Measurements from ENCODE around the gene SCN1A. TPM values are rescaled to one million over a fixed set of nuclear protein-coding genes. Genes with fewer than 3 reads are reported as not detected.

Gene SCN1A
- total RNA-seq, 1 experiment from 2014 or later, result not detected

DNA sequence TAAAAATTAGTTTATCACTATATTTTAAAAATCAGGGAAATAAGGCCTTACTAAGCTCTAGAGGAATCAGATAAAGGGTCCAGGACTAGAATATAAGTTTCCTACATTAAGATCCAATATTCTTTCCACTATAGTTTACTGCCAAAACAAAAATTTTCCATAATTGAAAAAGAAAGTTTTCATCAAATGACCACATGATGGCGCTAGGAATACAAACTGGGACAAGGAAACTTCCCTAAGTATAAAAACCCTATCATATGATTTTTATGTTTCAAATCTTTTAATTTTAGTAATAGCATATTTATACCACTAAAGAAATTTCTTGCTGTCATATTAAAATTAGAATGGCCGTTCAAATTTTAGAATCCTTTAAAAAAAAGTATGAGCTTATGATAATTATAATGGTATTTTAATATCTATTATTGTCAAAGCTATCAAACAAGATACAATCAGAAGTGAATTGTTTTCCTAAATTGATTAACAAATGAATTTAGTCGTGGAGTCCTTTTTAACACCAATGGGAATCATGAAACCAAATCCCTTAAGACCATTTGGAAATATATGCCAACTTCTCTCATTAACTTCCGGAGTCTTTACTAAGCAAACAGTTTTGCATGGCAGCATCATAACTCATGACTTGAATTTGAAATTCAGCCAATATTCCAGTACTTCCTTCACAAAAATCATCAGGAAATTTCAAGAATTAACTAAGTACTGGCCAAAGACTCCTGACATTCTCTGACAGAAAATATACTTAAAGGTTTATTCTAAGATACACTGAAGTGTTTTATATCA lies 70.3 kb downstream of the SCN1A start:
- H3K9me3 ChIP-seq (ENCODE audit: control insufficient read depth, insufficient read depth, low read depth, low read length), result no peaks in the 10 kb centered on the region
- H3K27me3 ChIP-seq (ENCODE audit: control insufficient read depth, insufficient read depth, low read length), result no peaks in the 10 kb centered on the region
- CTCF ChIA-PET, result interaction anchor here (0.6 kb wide), 3 partner anchors 69 to 544 kb away, joined by 3 read pairs; no protein-coding TSS in a partner anchor
- intact Hi-C loops (cut with micrococcal nuclease; ENCODE audit: unreplicated experiment), result loop anchor here (1.0 kb wide), 1 partner anchor 71 kb away; the partner anchor contains the start of gene SCN1A
- ATAC-seq (no peak), DNase-seq (ENCODE audit: low read depth, low spot score) (no peak)
- H3K36me3 ChIP-seq (ENCODE audit: control insufficient read depth, insufficient read depth, low read length), result no peaks in the 10 kb centered on the region
- BruUV-seq (replicated peaks), result no TSS peak
- no peaks in the 10 kb centered on the region for H3K4me1 ChIP-seq (ENCODE audit: control insufficient read depth, insufficient read depth, low read length)
- in situ Hi-C loops (cut with HindIII; ENCODE audit: low pct_unique_long_range_greater_than_20kb, low sequenced_read_pairs), result no loop called here
- TF ChIP-seq, protein P1, sequence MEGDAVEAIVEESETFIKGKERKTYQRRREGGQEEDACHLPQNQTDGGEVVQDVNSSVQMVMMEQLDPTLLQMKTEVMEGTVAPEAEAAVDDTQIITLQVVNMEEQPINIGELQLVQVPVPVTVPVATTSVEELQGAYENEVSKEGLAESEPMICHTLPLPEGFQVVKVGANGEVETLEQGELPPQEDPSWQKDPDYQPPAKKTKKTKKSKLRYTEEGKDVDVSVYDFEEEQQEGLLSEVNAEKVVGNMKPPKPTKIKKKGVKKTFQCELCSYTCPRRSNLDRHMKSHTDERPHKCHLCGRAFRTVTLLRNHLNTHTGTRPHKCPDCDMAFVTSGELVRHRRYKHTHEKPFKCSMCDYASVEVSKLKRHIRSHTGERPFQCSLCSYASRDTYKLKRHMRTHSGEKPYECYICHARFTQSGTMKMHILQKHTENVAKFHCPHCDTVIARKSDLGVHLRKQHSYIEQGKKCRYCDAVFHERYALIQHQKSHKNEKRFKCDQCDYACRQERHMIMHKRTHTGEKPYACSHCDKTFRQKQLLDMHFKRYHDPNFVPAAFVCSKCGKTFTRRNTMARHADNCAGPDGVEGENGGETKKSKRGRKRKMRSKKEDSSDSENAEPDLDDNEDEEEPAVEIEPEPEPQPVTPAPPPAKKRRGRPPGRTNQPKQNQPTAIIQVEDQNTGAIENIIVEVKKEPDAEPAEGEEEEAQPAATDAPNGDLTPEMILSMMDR (IDR thresholded peaks at IDR 0.05), result peak; percentile 49; the same call in 1 of the 2 replicates
- TF ChIP-seq, protein P2, sequence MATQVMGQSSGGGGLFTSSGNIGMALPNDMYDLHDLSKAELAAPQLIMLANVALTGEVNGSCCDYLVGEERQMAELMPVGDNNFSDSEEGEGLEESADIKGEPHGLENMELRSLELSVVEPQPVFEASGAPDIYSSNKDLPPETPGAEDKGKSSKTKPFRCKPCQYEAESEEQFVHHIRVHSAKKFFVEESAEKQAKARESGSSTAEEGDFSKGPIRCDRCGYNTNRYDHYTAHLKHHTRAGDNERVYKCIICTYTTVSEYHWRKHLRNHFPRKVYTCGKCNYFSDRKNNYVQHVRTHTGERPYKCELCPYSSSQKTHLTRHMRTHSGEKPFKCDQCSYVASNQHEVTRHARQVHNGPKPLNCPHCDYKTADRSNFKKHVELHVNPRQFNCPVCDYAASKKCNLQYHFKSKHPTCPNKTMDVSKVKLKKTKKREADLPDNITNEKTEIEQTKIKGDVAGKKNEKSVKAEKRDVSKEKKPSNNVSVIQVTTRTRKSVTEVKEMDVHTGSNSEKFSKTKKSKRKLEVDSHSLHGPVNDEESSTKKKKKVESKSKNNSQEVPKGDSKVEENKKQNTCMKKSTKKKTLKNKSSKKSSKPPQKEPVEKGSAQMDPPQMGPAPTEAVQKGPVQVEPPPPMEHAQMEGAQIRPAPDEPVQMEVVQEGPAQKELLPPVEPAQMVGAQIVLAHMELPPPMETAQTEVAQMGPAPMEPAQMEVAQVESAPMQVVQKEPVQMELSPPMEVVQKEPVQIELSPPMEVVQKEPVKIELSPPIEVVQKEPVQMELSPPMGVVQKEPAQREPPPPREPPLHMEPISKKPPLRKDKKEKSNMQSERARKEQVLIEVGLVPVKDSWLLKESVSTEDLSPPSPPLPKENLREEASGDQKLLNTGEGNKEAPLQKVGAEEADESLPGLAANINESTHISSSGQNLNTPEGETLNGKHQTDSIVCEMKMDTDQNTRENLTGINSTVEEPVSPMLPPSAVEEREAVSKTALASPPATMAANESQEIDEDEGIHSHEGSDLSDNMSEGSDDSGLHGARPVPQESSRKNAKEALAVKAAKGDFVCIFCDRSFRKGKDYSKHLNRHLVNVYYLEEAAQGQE (IDR thresholded peaks at IDR 0.05; ENCODE audit: insufficient read depth in 1 of 2, low read depth in 2 of 2, low read length in 1 of 2), result no peak
- no peak overlapping the region for H3K4me3 ChIP-seq (ENCODE audit: low read depth in 2 of 2, low read length in 2 of 2)
- no peak overlapping the region for H3K27ac ChIP-seq (ENCODE audit: low read length)
- POLR2A ChIA-PET, result no interaction called here

DNA sequence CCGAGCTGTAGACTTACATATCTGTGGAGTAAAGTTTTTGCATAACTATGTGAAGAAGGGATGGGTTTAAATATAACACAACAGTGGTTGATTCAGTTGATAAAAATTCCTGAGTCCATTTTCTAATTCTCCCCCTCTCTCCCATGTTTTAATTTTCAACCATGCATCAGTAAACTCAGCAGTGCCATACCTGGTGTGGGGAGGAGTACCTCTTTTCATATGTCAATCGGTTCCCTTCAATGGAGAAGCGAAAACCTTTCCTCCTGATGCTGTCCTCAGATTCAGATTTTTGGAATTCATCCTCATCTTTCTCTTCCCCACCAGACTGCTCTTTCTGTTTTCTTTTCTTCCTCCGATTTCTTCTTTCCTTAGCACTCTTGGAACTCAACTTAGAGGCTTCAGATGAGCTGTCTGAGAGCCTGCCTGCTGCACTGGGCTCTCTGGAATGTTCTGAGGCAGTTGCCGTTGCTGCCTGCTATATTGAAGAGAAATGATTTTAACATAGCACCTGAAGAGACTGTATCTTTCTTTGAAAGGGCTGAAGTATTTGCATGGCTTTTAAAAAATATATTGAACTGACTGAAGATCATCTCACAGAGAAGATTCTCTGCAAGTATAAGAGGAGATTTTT lies 82.9 kb downstream of the SCN1A start:
- DNase-seq (ENCODE audit: low read depth, low spot score) (no peak), ATAC-seq (no peak)
- no peaks in the 10 kb centered on the region for H3K36me3 ChIP-seq (ENCODE audit: control insufficient read depth, insufficient read depth, low read length)
- H3K9me3 ChIP-seq (ENCODE audit: control insufficient read depth, insufficient read depth, low read depth, low read length), result no peaks in the 10 kb centered on the region
- no peak for TF ChIP-seq POLR2AphosphoS5 (IDR thresholded peaks at IDR 0.05; ENCODE audit: low read depth, low read length)
- TF ChIP-seq SIN3A (IDR thresholded peaks at IDR 0.05; ENCODE audit: borderline replicate concordance, insufficient read depth, low read depth, low read length), result no peak
- no peak for TF ChIP-seq TCF7L2 (IDR thresholded peaks at IDR 0.05; ENCODE audit: low read depth, low read length)
- TF ChIP-seq, protein P1 (IDR thresholded peaks at IDR 0.05), result no peak
- intact Hi-C loops (cut with micrococcal nuclease; ENCODE audit: unreplicated experiment), result no loop called here
- no peaks in the 10 kb centered on the region for H3K4me1 ChIP-seq (ENCODE audit: control insufficient read depth, insufficient read depth, low read length)
- POLR2A ChIA-PET, result no interaction called here
- CTCF ChIA-PET, result no interaction called here
- no peak overlapping the region for H3K27ac ChIP-seq (ENCODE audit: low read length)
- no TSS peak for BruUV-seq (replicated peaks)
- H3K27me3 ChIP-seq (ENCODE audit: control insufficient read depth, insufficient read depth, low read length), result no peaks in the 10 kb centered on the region
- in situ Hi-C loops (cut with HindIII; ENCODE audit: low pct_unique_long_range_greater_than_20kb, low sequenced_read_pairs), result no loop called here
- H3K4me3 ChIP-seq (ENCODE audit: low read depth in 2 of 2, low read length in 2 of 2), result no peak overlapping the region
